Peyer's patch (tissue), 4 donors: ENCODE measurements around the gene CCDC159. TPM values are rescaled to one million over a fixed set of nuclear protein-coding genes. Genes with fewer than 3 reads are reported as not detected.

Source experiments
- DNase-seq, 3 donors: peaks; one replicate each; pipeline ENCODE4 v3.0.0-alpha.2; 2017 to 2019
- H3K27ac ChIP-seq, 4 donors: fragments of 200-600 bp; sonication (generic); one replicate each; pipeline ENCODE4 v1.5.1; 2016 to 2019
- H3K27me3 ChIP-seq, 2 donors: fragments of 200-600 bp; sonication (generic); one replicate each; pipeline ENCODE4 v1.5.1; 2019
- H3K36me3 ChIP-seq, 3 donors: fragments of 200-600 bp; sonication (generic); one replicate each; pipeline ENCODE4 v1.5.1; 2016 to 2019
- H3K4me1 ChIP-seq, 4 donors: fragments of 200-600 bp; sonication (generic); one replicate each; pipeline ENCODE4 v1.5.1; 2016 to 2019
- H3K4me3 ChIP-seq, 4 donors: fragments of 200-600 bp; sonication (generic); 1 replicate in 3 of 4; 2 replicates in 1 of 4; pipeline ENCODE4 v1.5.1; 2016 to 2019; ENCODE audit warnings: mild to moderate bottlenecking in 1 of 4
- H3K9me3 ChIP-seq, 4 donors: fragments of 200-600 bp; sonication (generic); one replicate each; pipeline ENCODE4 v1.5.1; 2016 to 2019; ENCODE audit warnings: mild to moderate bottlenecking in 1 of 4
- CTCF ChIP-seq, 6 experiments: fragments of 450-650 bp in 4 of 6; fragments of 200-600 bp in 2 of 6; sonication (generic) in 1 of 6; IDR thresholded peaks; one replicate each; pipeline ENCODE4 v1.5.1; 2017 to 2019; ENCODE audit warnings: antibody characterized with exemption in 6 of 6, mild to moderate bottlenecking in 3 of 6, moderate library complexity in 1 of 6
- POLR2A ChIP-seq, 2 donors: fragments of 450-650 bp; IDR thresholded peaks; one replicate each; pipeline ENCODE4 v1.5.1; 2017; ENCODE audit warnings: antibody characterized with exemption in 2 of 2, mild to moderate bottlenecking in 2 of 2, moderate library complexity in 2 of 2
- total RNA-seq, 4 donors: library from RNA; depleted of rRNA; stranded (reverse); fragments of >200 nt; gene quantifications; one replicate each; pipeline ENCODE4 v1.1.0, GENCODE V29; 2016

CCDC159 gene
- total RNA-seq, 4 donors from 2014 or later, result 25.6 to 157 (median 65.6) TPM

GRCh38 chr19:11321191-11322126 is 24.9 kb upstream of the CCDC159 start:
- Histone ChIP-seq H3K4me1 (peaks cover 0 to 22% (median 0%) of the 10 kb centered on the region in 4 donors), H3K9me3 (no peaks in the 10 kb centered on the region), H3K27ac (no peak overlapping the region), H3K4me3 (no peak overlapping the region), H3K27me3 (no peaks in the 10 kb centered on the region), H3K36me3 (no peaks in the 10 kb centered on the region)
- DNase-seq, result no peak
- TF ChIP-seq POLR2A (IDR thresholded peaks at IDR 0.05) (no peak), CTCF (IDR thresholded peaks at IDR 0.05) (peak in 1 of 6 experiments; percentile 5)

GRCh38 chr19:11322269-11323024 is 23.9 kb upstream of the CCDC159 start:
- H3K4me3 ChIP-seq, result no peak overlapping the region
- DNase-seq, result no peak
- no peaks in the 10 kb centered on the region for H3K27me3 ChIP-seq
- H3K36me3 ChIP-seq, result peaks cover 0 to 8% (median 0%) of the 10 kb centered on the region in 3 donors
- H3K27ac ChIP-seq, result no peak overlapping the region
- H3K4me1 ChIP-seq, result peaks cover 0 to 22% (median 0%) of the 10 kb centered on the region in 4 donors
- H3K9me3 ChIP-seq, result no peaks in the 10 kb centered on the region
- TF ChIP-seq POLR2A (IDR thresholded peaks at IDR 0.05), result no peak
- TF ChIP-seq CTCF (IDR thresholded peaks at IDR 0.05), result no peak

GRCh38 chr19:11323601-11324078 is 22.7 kb upstream of the CCDC159 start:
- Histone ChIP-seq H3K4me1 (peaks cover 0 to 22% (median 0%) of the 10 kb centered on the region in 4 donors), H3K36me3 (peaks cover 0 to 8% (median 0%) of the 10 kb centered on the region in 3 donors), H3K4me3 (no peak overlapping the region), H3K9me3 (no peaks in the 10 kb centered on the region), H3K27me3 (no peaks in the 10 kb centered on the region), H3K27ac (peak overlapping the region; percentile 43 to 73 (median 66))
- TF ChIP-seq CTCF (IDR thresholded peaks at IDR 0.05) (no peak), POLR2A (IDR thresholded peaks at IDR 0.05) (no peak)
- DNase-seq, result no peak

GRCh38 chr19:11324079-11324661 is 22.1 kb upstream of the CCDC159 start:
- Histone ChIP-seq H3K4me1 (peaks cover 0 to 22% (median 0%) of the 10 kb centered on the region in 4 donors), H3K27ac (peak overlapping the region; percentile 43 to 73 (median 66)), H3K4me3 (no peak overlapping the region), H3K27me3 (no peaks in the 10 kb centered on the region), H3K9me3 (no peaks in the 10 kb centered on the region), H3K36me3 (peaks cover 0 to 8% (median 0%) of the 10 kb centered on the region in 3 donors)
- peak; percentile 43 to 83 (median 62) for DNase-seq
- no peak for TF ChIP-seq CTCF (IDR thresholded peaks at IDR 0.05)
- TF ChIP-seq POLR2A (IDR thresholded peaks at IDR 0.05), result no peak

GRCh38 chr19:11324748-11325389 is 21.4 kb upstream of the CCDC159 start:
- peaks cover 0 to 22% (median 0%) of the 10 kb centered on the region in 4 donors for H3K4me1 ChIP-seq
- H3K27ac ChIP-seq, result peak overlapping the region; percentile 6 to 73 (median 66)
- H3K4me3 ChIP-seq, result no peak overlapping the region
- no peak for TF ChIP-seq POLR2A (IDR thresholded peaks at IDR 0.05)
- TF ChIP-seq CTCF (IDR thresholded peaks at IDR 0.05), result no peak
- H3K9me3 ChIP-seq, result no peaks in the 10 kb centered on the region
- H3K36me3 ChIP-seq, result peaks cover 0 to 8% (median 0%) of the 10 kb centered on the region in 3 donors
- no peak for DNase-seq
- no peaks in the 10 kb centered on the region for H3K27me3 ChIP-seq
